Suprapubic skin (tissue), 4 donors: ENCODE measurements around the gene ATP9B. TPM values are rescaled to one million over a fixed set of nuclear protein-coding genes. Genes with fewer than 3 reads are reported as not detected.
A peak's percentile ranks its signal among the peaks of the same experiment; 100 is the strongest.

Source experiments
- DNase-seq, 2 donors: peaks; one replicate each; pipeline ENCODE4 v3.0.0-alpha.2; 2019; ENCODE audit warnings: low spot score in 2 of 2
- H3K27ac ChIP-seq: fragments of 200-600 bp; sonication (generic); one replicate; pipeline ENCODE4 v1.5.1; 2019
- H3K27me3 ChIP-seq: fragments of 200-600 bp; sonication (generic); one replicate; pipeline ENCODE4 v1.5.1; 2019
- H3K36me3 ChIP-seq: fragments of 200-600 bp; sonication (generic); one replicate; pipeline ENCODE4 v1.5.1; 2019
- H3K4me1 ChIP-seq: fragments of 200-600 bp; sonication (generic); one replicate; pipeline ENCODE4 v1.5.1; 2019
- H3K4me3 ChIP-seq: fragments of 200-600 bp; sonication (generic); one replicate; pipeline ENCODE4 v1.5.1; 2019; ENCODE audit warnings: mild to moderate bottlenecking
- H3K9me3 ChIP-seq: fragments of 200-600 bp; sonication (generic); one replicate; pipeline ENCODE4 v1.5.1; 2019
- CTCF ChIP-seq, 2 donors: fragments of 200-600 bp in 1 of 2; fragments of 450-650 bp in 1 of 2; sonication (generic) in 1 of 2; IDR thresholded peaks; one replicate each; pipeline ENCODE4 v1.5.1; 2016 to 2019; ENCODE audit warnings: antibody characterized with exemption in 2 of 2, mild to moderate bottlenecking in 1 of 2, moderate library complexity in 1 of 2
- EP300 ChIP-seq: sonication (generic); formaldehyde crosslinking; IDR thresholded peaks from one replicate; pipeline ENCODE4 v1.6.1; 2017; ENCODE audit warnings: antibody characterized with exemption
- POLR2A ChIP-seq, 2 donors: fragments of 450-650 bp; IDR thresholded peaks; one replicate each; pipeline ENCODE4 v1.6.1; 2017; ENCODE audit warnings: antibody characterized with exemption in 2 of 2, mild to moderate bottlenecking in 2 of 2, moderate library complexity in 2 of 2
- POLR2AphosphoS5 ChIP-seq, 3 donors: sonication (generic); formaldehyde crosslinking; IDR thresholded peaks; one replicate each; pipeline ENCODE4 v1.6.1; 2017; ENCODE audit warnings: antibody characterized with exemption in 3 of 3
- WGBS: methylation state at CpG from one replicate; pipeline ENCODE4 v1.1.5; 2018; 5-methylcytosine and 5-hydroxymethylcytosine counted together
- total RNA-seq, 4 donors: library from RNA; depleted of rRNA; stranded (reverse); fragments of >200 nt; gene quantifications; one replicate each; pipeline ENCODE4 v1.1.0, GENCODE V29; 2016

The ATP9B gene
- total RNA-seq, 4 donors from 2014 or later = 30.2 to 109 (median 37.4) TPM

- Histone ChIP-seq H3K36me3 (peaks cover 16% of the 10 kb centered on the region), H3K27me3 (no peaks in the 10 kb centered on the region), H3K27ac (peak overlapping the region; percentile 41), H3K9me3 (no peaks in the 10 kb centered on the region), H3K4me3 (no peak overlapping the region), H3K4me1 (peaks cover 22% of the 10 kb centered on the region)
- TF ChIP-seq EP300 (no peak), CTCF (IDR thresholded peaks at IDR 0.05) (no peak), POLR2AphosphoS5 (IDR thresholded peaks at IDR 0.05) (no peak), POLR2A (IDR thresholded peaks at IDR 0.05) (no peak)
- no peak for DNase-seq
- 37% methylated on average over 10 of the region's 26 CpGs for WGBS
These were observed 352.2 kb downstream of the ATP9B start for GRCh38 chr18:79421275-79421857.

GRCh38 chr18:79422022-79422782, 353.0 kb downstream of the ATP9B start:
- Histone ChIP-seq H3K9me3 (no peaks in the 10 kb centered on the region), H3K4me3 (no peak overlapping the region), H3K27me3 (no peaks in the 10 kb centered on the region), H3K27ac (no peak overlapping the region), H3K4me1 (peaks cover 22% of the 10 kb centered on the region), H3K36me3 (peaks cover 16% of the 10 kb centered on the region)
- WGBS = 66% methylated on average over 14 of the region's 24 CpGs
- no peak for DNase-seq
- TF ChIP-seq POLR2AphosphoS5 (IDR thresholded peaks at IDR 0.05) (peak in 1 of 3 donors; percentile 13), EP300 (no peak), CTCF (IDR thresholded peaks at IDR 0.05) (no peak), POLR2A (IDR thresholded peaks at IDR 0.05) (no peak)

- Histone ChIP-seq H3K4me1 (peaks cover 22% of the 10 kb centered on the region), H3K4me3 (no peak overlapping the region), H3K36me3 (peaks cover 16% of the 10 kb centered on the region), H3K27me3 (no peaks in the 10 kb centered on the region), H3K9me3 (no peaks in the 10 kb centered on the region), H3K27ac (no peak overlapping the region)
- WGBS = 89% methylated on average over 12 of the region's 12 CpGs
- DNase-seq = no peak
- TF ChIP-seq POLR2A (IDR thresholded peaks at IDR 0.05) = no peak
- no peak for TF ChIP-seq CTCF (IDR thresholded peaks at IDR 0.05)
- TF ChIP-seq EP300 = no peak
- no peak for TF ChIP-seq POLR2AphosphoS5 (IDR thresholded peaks at IDR 0.05)
These were observed 353.6 kb downstream of the ATP9B start for GRCh38 chr18:79422783-79423165.

DNA sequence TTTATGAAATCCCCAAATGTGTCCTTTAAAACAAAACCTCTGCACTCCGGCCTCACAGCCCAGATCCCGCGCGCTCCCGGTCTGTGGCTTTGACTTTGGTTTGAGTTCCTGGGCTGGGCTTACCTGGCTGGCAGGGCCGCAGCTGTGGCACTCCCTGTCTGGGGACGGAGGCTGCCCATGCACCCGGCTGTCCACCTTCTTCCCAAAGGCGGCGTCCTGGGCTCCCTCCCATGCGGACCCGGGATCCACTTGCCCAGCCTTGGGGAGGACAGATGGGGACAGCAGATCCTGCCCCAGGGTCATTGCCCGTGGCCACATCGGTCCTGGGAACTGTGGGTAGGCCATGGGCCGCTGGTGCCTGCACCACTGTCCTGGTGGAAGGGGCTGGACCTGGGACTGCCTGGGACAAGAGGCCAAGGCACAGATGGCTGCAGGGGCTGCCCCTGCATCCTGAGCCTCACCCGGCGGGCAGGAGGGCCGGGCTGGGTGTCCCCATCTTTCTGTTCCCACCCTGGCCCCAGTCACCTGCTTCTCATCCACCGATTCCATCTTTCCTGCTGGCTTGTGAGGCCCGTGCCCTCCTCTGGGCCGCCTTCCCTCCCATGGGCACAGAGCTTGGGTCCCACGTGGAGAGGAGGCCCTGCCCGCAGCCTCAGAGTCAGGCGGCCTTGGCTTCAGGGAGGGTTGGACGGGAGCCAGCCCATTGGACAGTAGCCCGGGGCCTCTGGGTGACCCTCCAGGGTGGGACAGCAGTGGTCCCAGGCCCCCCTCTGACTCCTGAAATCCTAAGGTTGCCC, 354.2 kb downstream of the ATP9B start:
- H3K9me3 ChIP-seq = no peaks in the 10 kb centered on the region
- TF ChIP-seq POLR2AphosphoS5 (IDR thresholded peaks at IDR 0.05) = no peak
- no peak for TF ChIP-seq CTCF (IDR thresholded peaks at IDR 0.05)
- H3K27ac ChIP-seq = no peak overlapping the region
- no peak for DNase-seq
- no peaks in the 10 kb centered on the region for H3K27me3 ChIP-seq
- 82% methylated on average over 17 of the region's 26 CpGs for WGBS
- H3K4me1 ChIP-seq = peaks cover 22% of the 10 kb centered on the region
- H3K4me3 ChIP-seq = no peak overlapping the region
- H3K36me3 ChIP-seq = peaks cover 16% of the 10 kb centered on the region

GRCh38 chr18:79424008-79424565, 354.9 kb downstream of the ATP9B start:
- peaks cover 22% of the 10 kb centered on the region for H3K4me1 ChIP-seq
- H3K36me3 ChIP-seq = peaks cover 16% of the 10 kb centered on the region
- no peak for DNase-seq
- H3K27me3 ChIP-seq = no peaks in the 10 kb centered on the region
- no peak overlapping the region for H3K4me3 ChIP-seq
- no peak overlapping the region for H3K27ac ChIP-seq
- WGBS = 92% methylated on average over 30 of the region's 30 CpGs
- no peaks in the 10 kb centered on the region for H3K9me3 ChIP-seq
- TF ChIP-seq POLR2A (IDR thresholded peaks at IDR 0.05) = no peak
- no peak for TF ChIP-seq CTCF (IDR thresholded peaks at IDR 0.05)
- TF ChIP-seq POLR2AphosphoS5 (IDR thresholded peaks at IDR 0.05) = no peak
- TF ChIP-seq EP300 = no peak
